ENCODE data around the gene CST9L.

Gene CST9L

GRCh38 chr20:23546435-23547144, 21.7 kb downstream of the CST9L start:
- no peak for TF ChIP-seq ZNF274 (IDR thresholded peaks at IDR 0.05; ENCODE audit: low read depth, low read length)
- H3K4me3 ChIP-seq (ENCODE audit: low read length) = no peak overlapping the region

- no peak for TF ChIP-seq ZNF274 (IDR thresholded peaks at IDR 0.05; ENCODE audit: low read depth, low read length)
- H3K4me3 ChIP-seq (ENCODE audit: low read length) = no peak overlapping the region
Observed at GRCh38 chr20:23544133-23544532, 24.2 kb downstream of the CST9L start.

- TF ChIP-seq ZNF274 (IDR thresholded peaks at IDR 0.05; ENCODE audit: low read depth, low read length) = no peak
Observed at GRCh38 chr20:23542801-23543200, 25.5 kb downstream of the CST9L start.

GRCh38 chr20:23541776-23542175, 26.5 kb downstream of the CST9L start:
- no peak overlapping the region for H3K4me3 ChIP-seq (ENCODE audit: low read length)
- no peak for TF ChIP-seq ZNF274 (IDR thresholded peaks at IDR 0.05; ENCODE audit: low read depth, low read length)

More at GRCh38 chr20:23542801-23543200, 25.5 kb downstream of the CST9L start:
- no peak overlapping the region for H3K4me3 ChIP-seq (ENCODE audit: low read length)

GRCh38 chr20:23541330-23541729, 27.0 kb downstream of the CST9L start:
- TF ChIP-seq ZNF274 (IDR thresholded peaks at IDR 0.05; ENCODE audit: low read depth, low read length) = no peak

GRCh38 chr20:23540624-23541023, 27.7 kb downstream of the CST9L start:
- H3K4me3 ChIP-seq (ENCODE audit: low read length) = no peak overlapping the region
- no peak for TF ChIP-seq ZNF274 (IDR thresholded peaks at IDR 0.05; ENCODE audit: low read depth, low read length)

More at GRCh38 chr20:23541330-23541729, 27.0 kb downstream of the CST9L start:
- H3K4me3 ChIP-seq (ENCODE audit: low read length) = no peak overlapping the region

- H3K4me3 ChIP-seq (ENCODE audit: low read length) = no peak overlapping the region
- TF ChIP-seq ZNF274 (IDR thresholded peaks at IDR 0.05; ENCODE audit: low read depth, low read length) = no peak
Observed at GRCh38 chr20:23537030-23537429, 31.3 kb downstream of the CST9L start.

GRCh38 chr20:23536328-23536974, 31.8 kb downstream of the CST9L start:
- no peak overlapping the region for H3K4me3 ChIP-seq (ENCODE audit: low read length)
- no peak for TF ChIP-seq ZNF274 (IDR thresholded peaks at IDR 0.05; ENCODE audit: low read depth, low read length)

GRCh38 chr20:23534801-23535593, 33.3 kb downstream of the CST9L start:
- no peak for TF ChIP-seq ZNF274 (IDR thresholded peaks at IDR 0.05; ENCODE audit: low read depth, low read length)

GRCh38 chr20:23533161-23533560, 35.1 kb downstream of the CST9L start:
- H3K4me3 ChIP-seq (ENCODE audit: low read length) = no peak overlapping the region
- TF ChIP-seq ZNF274 (IDR thresholded peaks at IDR 0.05; ENCODE audit: low read depth, low read length) = no peak

More at GRCh38 chr20:23534801-23535593, 33.3 kb downstream of the CST9L start:
- H3K4me3 ChIP-seq (ENCODE audit: low read length) = no peak overlapping the region

- TF ChIP-seq ZNF274 (IDR thresholded peaks at IDR 0.05; ENCODE audit: low read depth, low read length) = no peak
Observed at GRCh38 chr20:23532533-23532932, 35.8 kb downstream of the CST9L start.

GRCh38 chr20:23530937-23531567, 37.2 kb downstream of the CST9L start:
- H3K4me3 ChIP-seq (ENCODE audit: low read length) = no peak overlapping the region
- no peak for TF ChIP-seq ZNF274 (IDR thresholded peaks at IDR 0.05; ENCODE audit: low read depth, low read length)

More at GRCh38 chr20:23532533-23532932, 35.8 kb downstream of the CST9L start:
- H3K4me3 ChIP-seq (ENCODE audit: low read length) = no peak overlapping the region

- no peak for TF ChIP-seq ZNF274 (IDR thresholded peaks at IDR 0.05; ENCODE audit: low read depth, low read length)
- no peak overlapping the region for H3K4me3 ChIP-seq (ENCODE audit: low read length)
Observed at GRCh38 chr20:23528867-23529431, 39.3 kb downstream of the CST9L start.

GRCh38 chr20:23526850-23527249, 41.4 kb downstream of the CST9L start:
- H3K4me3 ChIP-seq (ENCODE audit: low read length) = no peak overlapping the region
- no peak for TF ChIP-seq ZNF274 (IDR thresholded peaks at IDR 0.05; ENCODE audit: low read depth, low read length)
